OCI-LY3 (cell line): ENCODE data around the gene FAM174A.

Experiments used
- CTCF ChIP-seq: fragments of 200-600, 300-600 bp; sonication (generic); IDR thresholded peaks from 2 replicates; pipeline ENCODE4 v1.5.1; 2014; ENCODE audit warnings: antibody characterized with exemption, low read length, low read depth
- EZH2phosphoT487 ChIP-seq: fragments of 200-600 bp; shearing (Covaris generic); IDR thresholded peaks from 2 replicates; pipeline ENCODE4 v1.6.1; 2018; ENCODE audit warnings: antibody characterized with exemption, mixed run types, low read depth

GRCh38 chr5:100502684-100503083 is 32.5 kb upstream of the FAM174A start:
- TF ChIP-seq CTCF (no peak), EZH2phosphoT487 (no peak)
